ENCODE results near the gene ENOX1.

ENOX1 gene

GRCh38 chr13:43339805-43340550 lies 446.8 kb downstream of the ENOX1 start:
- no peak overlapping the region for H3K27ac ChIP-seq
- TF ChIP-seq ZFX (IDR thresholded peaks at IDR 0.05; ENCODE audit: borderline replicate concordance) (no peak), CTCF (IDR thresholded peaks at IDR 0.05) (no peak)

- H3K27ac ChIP-seq = no peak overlapping the region
- no peak for TF ChIP-seq CTCF (IDR thresholded peaks at IDR 0.05)
- no peak for TF ChIP-seq ZFX (IDR thresholded peaks at IDR 0.05; ENCODE audit: borderline replicate concordance)
These were observed 447.5 kb downstream of the ENOX1 start for GRCh38 chr13:43339145-43339804.

GRCh38 chr13:43335764-43336163 lies 451.0 kb downstream of the ENOX1 start:
- TF ChIP-seq ZFX (IDR thresholded peaks at IDR 0.05; ENCODE audit: borderline replicate concordance) (no peak), CTCF (IDR thresholded peaks at IDR 0.05) (no peak)
- no peak overlapping the region for H3K27ac ChIP-seq

GRCh38 chr13:43333176-43333575 lies 453.6 kb downstream of the ENOX1 start:
- no peak for TF ChIP-seq ZFX (IDR thresholded peaks at IDR 0.05; ENCODE audit: borderline replicate concordance)
- TF ChIP-seq CTCF (IDR thresholded peaks at IDR 0.05) = no peak
- no peak overlapping the region for H3K27ac ChIP-seq

GRCh38 chr13:43331672-43332071 lies 455.1 kb downstream of the ENOX1 start:
- TF ChIP-seq CTCF (IDR thresholded peaks at IDR 0.05) = no peak
- TF ChIP-seq ZFX (IDR thresholded peaks at IDR 0.05; ENCODE audit: borderline replicate concordance) = no peak
- no peak overlapping the region for H3K27ac ChIP-seq

GRCh38 chr13:43329702-43330101 lies 457.1 kb downstream of the ENOX1 start:
- no peak overlapping the region for H3K27ac ChIP-seq
- no peak for TF ChIP-seq CTCF (IDR thresholded peaks at IDR 0.05)
- TF ChIP-seq ZFX (IDR thresholded peaks at IDR 0.05; ENCODE audit: borderline replicate concordance) = no peak

GRCh38 chr13:43328907-43329306 lies 457.9 kb downstream of the ENOX1 start:
- TF ChIP-seq ZFX (IDR thresholded peaks at IDR 0.05; ENCODE audit: borderline replicate concordance) (no peak), CTCF (IDR thresholded peaks at IDR 0.05) (no peak)
- no peak overlapping the region for H3K27ac ChIP-seq
